HUES48 (cell line): Measurements from ENCODE around the gene FAIM2.

Source experiments
- H3K27ac ChIP-seq: one replicate; pipeline ENCODE4 v1.7.0; 2013; ENCODE audit warnings: low read depth, low read length, inconsistent platforms
- H3K27me3 ChIP-seq: 2 replicates; pipeline ENCODE4 v1.6.1; 2013; ENCODE audit warnings: mild to moderate bottlenecking, low read length; ENCODE audit not compliant: control insufficient read depth, insufficient read depth
- H3K36me3 ChIP-seq: 2 replicates; pipeline ENCODE4 v1.6.1; 2013; ENCODE audit warnings: low read length; ENCODE audit not compliant: control insufficient read depth, insufficient read depth
- H3K4me1 ChIP-seq: 2 replicates; pipeline ENCODE4 v1.6.1; 2013; ENCODE audit warnings: mild to moderate bottlenecking, low read length; ENCODE audit not compliant: control insufficient read depth, insufficient read depth
- H3K4me3 ChIP-seq: 2 replicates; pipeline ENCODE4 v1.5.1; 2013; ENCODE audit warnings: mild to moderate bottlenecking, low read depth, low read length
- H3K9ac ChIP-seq: 2 replicates; pipeline ENCODE4 v1.6.1; 2013; ENCODE audit warnings: mild to moderate bottlenecking, low read depth, low read length, moderate library complexity
- H3K9me3 ChIP-seq: 2 replicates; pipeline ENCODE4 v1.6.1; 2013; ENCODE audit warnings: low read length; ENCODE audit not compliant: control insufficient read depth, insufficient read depth

Gene FAIM2

GRCh38 chr12:49937639-49938300, 34.1 kb upstream of the FAIM2 start:
- no peaks in the 10 kb centered on the region for H3K9me3 ChIP-seq
- H3K27me3 ChIP-seq = no peaks in the 10 kb centered on the region
- H3K4me1 ChIP-seq = peaks cover 8% of the 10 kb centered on the region; the same call in 1 of the 2 replicates
- H3K27ac ChIP-seq = no peak overlapping the region
- no peak overlapping the region for H3K9ac ChIP-seq
- no peaks in the 10 kb centered on the region for H3K36me3 ChIP-seq
- no peak overlapping the region for H3K4me3 ChIP-seq

GRCh38 chr12:49936925-49937324, 33.2 kb upstream of the FAIM2 start:
- Histone ChIP-seq H3K4me3 (no peak overlapping the region), H3K9ac (no peak overlapping the region), H3K9me3 (no peaks in the 10 kb centered on the region), H3K4me1 (no peaks in the 10 kb centered on the region), H3K27ac (no peak overlapping the region), H3K27me3 (no peaks in the 10 kb centered on the region), H3K36me3 (no peaks in the 10 kb centered on the region)

GRCh38 chr12:49934505-49934904, 30.8 kb upstream of the FAIM2 start:
- Histone ChIP-seq H3K27me3 (no peaks in the 10 kb centered on the region), H3K4me3 (no peak overlapping the region), H3K36me3 (no peaks in the 10 kb centered on the region), H3K27ac (no peak overlapping the region), H3K9ac (no peak overlapping the region), H3K9me3 (no peaks in the 10 kb centered on the region), H3K4me1 (no peaks in the 10 kb centered on the region)

- H3K9me3 ChIP-seq = no peaks in the 10 kb centered on the region
- no peak overlapping the region for H3K9ac ChIP-seq
- no peak overlapping the region for H3K4me3 ChIP-seq
- H3K36me3 ChIP-seq = no peaks in the 10 kb centered on the region
- H3K27me3 ChIP-seq = no peaks in the 10 kb centered on the region
- no peak overlapping the region for H3K27ac ChIP-seq
- H3K4me1 ChIP-seq = no peaks in the 10 kb centered on the region
These were observed 30.1 kb upstream of the FAIM2 start for GRCh38 chr12:49933796-49934195.

- H3K9ac ChIP-seq = no peak overlapping the region
- H3K27ac ChIP-seq = no peak overlapping the region
- no peaks in the 10 kb centered on the region for H3K9me3 ChIP-seq
- H3K4me3 ChIP-seq = no peak overlapping the region
- H3K4me1 ChIP-seq = no peaks in the 10 kb centered on the region
- no peaks in the 10 kb centered on the region for H3K27me3 ChIP-seq
- H3K36me3 ChIP-seq = no peaks in the 10 kb centered on the region
These were observed 28.9 kb upstream of the FAIM2 start for GRCh38 chr12:49932533-49933130.

GRCh38 chr12:49932023-49932422, 28.3 kb upstream of the FAIM2 start:
- Histone ChIP-seq H3K27me3 (no peaks in the 10 kb centered on the region), H3K36me3 (no peaks in the 10 kb centered on the region), H3K9me3 (no peaks in the 10 kb centered on the region), H3K4me3 (no peak overlapping the region), H3K9ac (no peak overlapping the region), H3K4me1 (no peaks in the 10 kb centered on the region), H3K27ac (no peak overlapping the region)

- H3K36me3 ChIP-seq = no peaks in the 10 kb centered on the region
- H3K4me3 ChIP-seq = no peak overlapping the region
- no peaks in the 10 kb centered on the region for H3K4me1 ChIP-seq
- H3K27me3 ChIP-seq = no peaks in the 10 kb centered on the region
- no peak overlapping the region for H3K9ac ChIP-seq
- no peak overlapping the region for H3K27ac ChIP-seq
- no peaks in the 10 kb centered on the region for H3K9me3 ChIP-seq
These were observed 27.0 kb upstream of the FAIM2 start for GRCh38 chr12:49930515-49931288.

GRCh38 chr12:49929581-49929980, 25.9 kb upstream of the FAIM2 start:
- Histone ChIP-seq H3K9ac (no peak overlapping the region), H3K36me3 (no peaks in the 10 kb centered on the region), H3K4me1 (no peaks in the 10 kb centered on the region), H3K27ac (no peak overlapping the region), H3K9me3 (no peaks in the 10 kb centered on the region), H3K27me3 (no peaks in the 10 kb centered on the region), H3K4me3 (no peak overlapping the region)

GRCh38 chr12:49928471-49928870, 24.8 kb upstream of the FAIM2 start:
- Histone ChIP-seq H3K4me3 (no peak overlapping the region), H3K9me3 (no peaks in the 10 kb centered on the region), H3K36me3 (no peaks in the 10 kb centered on the region), H3K9ac (no peak overlapping the region), H3K27ac (no peak overlapping the region), H3K4me1 (no peaks in the 10 kb centered on the region), H3K27me3 (no peaks in the 10 kb centered on the region)

GRCh38 chr12:49925433-49926204, 21.9 kb upstream of the FAIM2 start:
- no peaks in the 10 kb centered on the region for H3K27me3 ChIP-seq
- no peak overlapping the region for H3K4me3 ChIP-seq
- no peak overlapping the region for H3K9ac ChIP-seq
- no peak overlapping the region for H3K27ac ChIP-seq
- H3K36me3 ChIP-seq = no peaks in the 10 kb centered on the region
- H3K9me3 ChIP-seq = no peaks in the 10 kb centered on the region
- H3K4me1 ChIP-seq = no peaks in the 10 kb centered on the region
